Coronary artery (tissue), 2 donors: ENCODE results near the gene MEX3B.

Experiments used
- DNase-seq: peaks from one replicate; pipeline ENCODE4 v3.0.0-alpha.2; 2017; ENCODE audit warnings: low spot score
- H3K27ac ChIP-seq, 2 donors: fragments of 200-600 bp; sonication (generic); one replicate each; pipeline ENCODE4 v1.5.1; 2016 to 2019
- H3K4me3 ChIP-seq: fragments of 200-600 bp; sonication (generic); 2 replicates; pipeline ENCODE4 v1.5.1; 2016; ENCODE audit warnings: mild to moderate bottlenecking, moderate library complexity
- CTCF ChIP-seq: fragments of 200-600 bp; sonication (generic); IDR thresholded peaks from one replicate; pipeline ENCODE4 v1.5.1; 2019; ENCODE audit warnings: antibody characterized with exemption

Gene MEX3B

DNA sequence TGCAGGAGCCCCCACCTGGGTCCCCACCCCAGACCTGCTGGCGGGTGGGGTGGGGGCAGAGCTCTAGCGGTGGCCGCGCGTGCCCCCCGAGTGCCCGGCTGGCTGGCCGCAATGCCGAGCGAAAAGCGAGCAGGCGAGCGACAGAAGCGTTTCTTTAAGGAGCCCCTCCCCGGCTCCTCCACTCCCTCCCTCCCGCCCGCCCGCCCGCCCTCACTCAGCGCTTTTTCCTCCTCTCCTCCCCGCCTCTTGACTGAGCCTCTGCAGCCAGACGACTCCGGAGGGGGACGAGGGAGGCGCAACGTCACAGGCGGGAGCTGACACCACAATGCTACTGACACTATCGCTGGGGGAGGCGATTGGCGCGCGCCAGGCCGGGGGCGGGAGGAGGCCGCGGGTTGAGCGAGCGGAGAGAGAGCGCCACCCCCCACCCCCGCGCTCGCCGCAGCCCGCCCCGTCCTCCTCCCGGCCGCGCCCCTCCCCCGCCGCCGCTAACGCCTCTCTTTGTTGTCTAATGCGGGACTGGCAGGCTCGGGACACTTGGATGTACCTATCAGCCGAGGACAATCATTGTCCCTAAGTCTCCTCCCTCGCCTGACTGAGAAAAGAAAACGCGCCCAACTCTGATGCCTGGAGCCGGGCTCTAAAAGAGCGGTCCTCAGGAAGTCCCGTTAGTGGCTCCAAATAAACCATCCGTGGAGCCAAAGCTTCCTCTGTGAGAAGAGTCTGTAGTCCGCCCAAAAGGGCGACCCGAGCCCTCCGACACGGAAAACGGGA lies at the start of gene MEX3B:
TSS of gene MEX3B (minus strand) at position 127 of the 774 bp plus-strand sequence. CDS start 313 bp downstream, outside the sequence.
- Histone ChIP-seq H3K27ac (peak within 1 kb of the TSS; percentile 80 to 89), H3K4me3 (peak within 1 kb of the TSS; percentile 92)
- DNase-seq: peak; percentile 96
- TF ChIP-seq CTCF: no peak

- no peak for DNase-seq
- H3K4me3 ChIP-seq: no peak overlapping the region
These were observed 48.0 kb upstream of the MEX3B start for GRCh38 chr15:82093774-82094211.

DNA sequence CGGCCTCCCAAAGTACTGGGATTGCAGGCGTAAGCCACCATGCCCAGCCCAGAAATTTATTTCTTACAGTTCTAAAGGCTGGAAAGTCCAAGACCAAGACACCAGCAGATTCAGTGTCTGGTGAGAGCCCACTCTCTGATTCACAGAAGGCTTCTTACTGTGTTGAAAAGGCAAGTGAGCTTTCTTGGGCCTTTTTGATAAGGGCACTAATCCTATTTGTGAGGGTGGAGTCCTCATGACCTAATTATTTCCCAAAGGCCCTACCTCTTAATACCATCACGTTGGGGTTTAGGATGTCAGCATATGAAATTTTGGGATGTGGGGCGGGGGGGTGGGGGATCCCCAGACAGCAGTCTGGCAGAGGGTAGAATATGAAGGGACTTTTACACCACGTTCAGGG lies 47.5 kb upstream of the MEX3B start:
- TF ChIP-seq CTCF: no peak
- no peak for DNase-seq
- no peak overlapping the region for H3K27ac ChIP-seq
- H3K4me3 ChIP-seq: no peak overlapping the region

More at GRCh38 chr15:82093774-82094211, 48.0 kb upstream of the MEX3B start:
- no peak for TF ChIP-seq CTCF
- H3K27ac ChIP-seq: no peak overlapping the region

DNA sequence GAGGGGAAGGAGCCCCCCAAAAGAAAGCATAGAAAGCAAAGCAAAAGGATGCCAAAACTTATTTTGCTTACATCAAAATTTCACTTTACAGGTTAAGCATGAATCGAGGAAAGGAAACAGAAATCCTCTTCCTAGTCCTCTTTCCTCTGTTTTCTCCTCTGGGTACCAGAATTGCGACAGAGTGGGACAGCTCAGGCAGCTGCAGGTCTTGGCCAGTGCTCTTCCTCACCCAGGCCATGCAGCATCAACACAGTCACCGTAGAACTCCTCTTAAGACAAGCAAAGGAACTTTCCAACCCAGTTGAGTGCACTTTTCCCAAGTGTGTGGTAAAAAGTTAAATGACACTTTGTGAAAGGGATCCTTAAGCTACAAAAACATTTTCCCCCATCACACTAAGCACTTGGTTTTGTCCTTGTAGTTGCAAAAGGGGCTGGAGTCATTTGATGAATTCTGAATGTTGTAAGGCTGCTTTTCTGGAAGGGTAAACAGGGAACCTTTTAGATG lies 45.9 kb upstream of the MEX3B start:
- H3K27ac ChIP-seq: no peak overlapping the region
- H3K4me3 ChIP-seq: no peak overlapping the region
- no peak for TF ChIP-seq CTCF
- no peak for DNase-seq

DNA sequence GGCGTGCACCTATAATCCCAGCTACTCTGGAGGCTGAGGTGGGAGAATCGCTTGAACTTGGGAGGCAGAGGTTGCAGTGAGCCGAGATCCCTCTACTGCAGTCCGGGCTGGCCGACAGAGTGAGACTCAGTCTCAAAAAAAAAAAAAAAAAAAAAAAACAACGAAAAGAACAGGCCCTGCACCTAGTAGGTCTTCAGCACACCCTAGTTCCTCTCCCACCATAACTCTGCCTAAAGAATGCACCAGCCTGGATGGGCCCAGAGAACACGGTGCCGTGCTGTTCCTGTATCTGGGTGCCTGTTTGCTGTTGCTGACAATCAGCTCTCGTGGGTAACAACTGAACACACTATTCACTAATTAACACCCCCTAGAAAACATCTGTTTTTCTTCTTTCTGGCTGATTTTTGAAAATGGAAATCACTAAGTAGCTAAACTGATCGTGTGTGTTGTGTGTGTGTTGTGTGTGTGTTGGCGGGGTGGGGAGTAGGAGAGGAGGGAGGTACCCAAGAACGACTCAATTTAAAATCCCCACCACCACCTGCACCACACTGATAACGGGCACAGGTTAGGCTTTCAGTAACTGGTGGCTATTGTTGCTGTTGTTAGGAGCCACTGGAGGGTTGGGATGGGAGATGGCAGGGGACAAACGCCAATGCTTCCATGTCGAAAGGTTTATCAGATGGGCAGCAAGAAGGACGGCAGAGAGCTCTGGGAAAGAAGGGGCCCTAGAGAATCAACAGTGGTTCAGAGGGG lies 40.6 kb upstream of the MEX3B start:
- TF ChIP-seq CTCF: no peak
- H3K27ac ChIP-seq: no peak overlapping the region
- no peak overlapping the region for H3K4me3 ChIP-seq
- DNase-seq: no peak

DNA sequence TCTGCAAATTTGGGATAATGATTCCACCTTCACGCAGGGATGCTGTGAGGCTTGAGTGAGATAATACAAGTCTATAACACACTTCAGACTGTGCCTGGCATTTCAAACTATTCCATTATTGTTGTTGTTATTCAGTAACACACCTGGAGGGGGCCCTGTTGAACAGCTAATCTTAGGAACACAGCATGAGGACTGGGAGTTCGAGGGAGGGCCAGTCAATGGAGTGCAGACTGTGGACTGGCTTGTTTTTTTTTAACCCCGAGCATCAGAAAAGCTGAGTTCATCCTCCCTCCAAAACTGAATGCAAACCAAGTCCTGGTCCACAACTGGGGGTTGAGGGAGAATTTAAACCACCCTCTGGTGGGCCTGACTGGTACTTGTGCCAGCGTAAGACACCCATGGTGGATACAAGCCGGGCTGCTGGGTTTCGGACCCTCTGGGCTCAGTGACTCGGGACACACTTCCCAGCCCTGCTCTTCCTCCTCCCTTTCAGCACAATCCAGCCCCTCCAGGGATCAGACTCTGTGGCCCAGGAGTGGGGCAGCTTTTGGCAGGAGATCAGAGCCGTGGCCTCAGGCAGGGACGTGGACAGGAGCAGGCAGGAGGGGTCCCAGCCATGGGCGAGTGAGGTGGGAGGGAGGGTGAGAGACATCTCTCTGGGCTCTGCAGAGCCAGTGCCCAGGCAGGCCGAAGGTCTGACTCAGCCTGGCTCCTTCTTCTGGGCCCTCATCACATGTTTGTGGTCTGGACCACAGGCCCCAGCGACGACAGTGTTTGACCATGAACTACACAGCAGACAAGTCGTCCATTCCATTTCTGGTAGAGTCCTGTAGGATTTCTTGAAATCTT lies 36.3 kb upstream of the MEX3B start:
- no peak for TF ChIP-seq CTCF
- no peak overlapping the region for H3K27ac ChIP-seq
- no peak overlapping the region for H3K4me3 ChIP-seq
- no peak for DNase-seq
